HUDEP-2 (cell line): Measurements from ENCODE around the gene PLB1.

ENCODE experiments used
- DNase-seq, 76 experiments: peaks; one replicate each; lab custom pipeline; 2025; ENCODE audit not compliant: unreplicated experiment in 76 of 76; lab: John Stamatoyannopoulos, UW

PLB1 gene

DNA sequence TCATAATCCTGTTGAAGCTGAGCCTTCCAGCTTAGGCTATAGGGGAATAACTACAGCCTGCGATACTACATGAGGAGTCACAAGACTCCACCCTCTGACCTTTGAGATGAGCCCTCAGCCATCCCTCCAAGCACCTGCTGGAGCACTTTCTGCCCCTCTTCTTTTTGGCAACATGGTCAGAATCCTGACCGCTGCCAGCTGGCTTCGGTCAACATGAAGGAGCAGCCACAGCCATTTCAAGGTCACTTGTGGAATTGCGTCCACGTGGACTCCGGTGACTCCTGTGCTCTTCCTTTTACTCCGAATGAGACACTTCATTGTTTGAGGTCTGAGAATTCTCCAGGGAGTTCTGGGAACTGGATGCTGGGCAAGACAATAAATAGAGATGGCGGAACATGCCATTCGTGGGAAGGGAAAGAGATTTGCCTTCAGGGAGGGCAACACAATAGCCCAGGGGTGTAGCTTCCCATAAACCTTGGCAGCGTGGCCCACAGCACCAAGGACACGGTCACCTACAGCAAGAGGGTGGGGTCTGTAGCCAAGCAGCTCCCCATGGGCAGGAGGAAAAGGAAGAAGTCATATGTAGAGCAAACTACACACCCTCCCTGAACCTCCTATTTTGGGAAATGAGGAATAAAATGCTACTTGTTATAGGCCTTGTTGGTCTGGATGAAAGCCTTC, 182.5 kb downstream of the PLB1 start:
- DNase-seq, result no peak

DNA sequence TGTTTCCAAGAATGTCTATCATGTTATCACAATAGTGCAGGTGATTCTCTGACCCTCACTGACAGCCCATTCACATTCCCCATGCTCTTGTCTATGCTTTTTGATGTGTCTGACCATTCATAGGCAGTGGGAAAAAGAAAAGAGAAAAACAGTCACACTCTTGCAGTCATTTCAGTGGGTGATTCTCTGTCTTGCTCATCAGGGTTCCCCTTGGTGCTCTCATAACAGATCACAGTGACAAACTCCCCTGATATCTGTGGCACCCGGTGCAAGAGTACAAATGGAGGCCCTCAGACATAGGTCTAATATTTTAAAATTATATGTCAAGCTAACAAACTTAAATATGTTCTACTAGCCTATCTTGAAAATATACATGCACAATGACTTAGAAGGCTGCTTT, 183.1 kb downstream of the PLB1 start:
- no peak for DNase-seq

GRCh38 chr2:28680657-28681056, 184.8 kb downstream of the PLB1 start:
- no peak for DNase-seq

DNA sequence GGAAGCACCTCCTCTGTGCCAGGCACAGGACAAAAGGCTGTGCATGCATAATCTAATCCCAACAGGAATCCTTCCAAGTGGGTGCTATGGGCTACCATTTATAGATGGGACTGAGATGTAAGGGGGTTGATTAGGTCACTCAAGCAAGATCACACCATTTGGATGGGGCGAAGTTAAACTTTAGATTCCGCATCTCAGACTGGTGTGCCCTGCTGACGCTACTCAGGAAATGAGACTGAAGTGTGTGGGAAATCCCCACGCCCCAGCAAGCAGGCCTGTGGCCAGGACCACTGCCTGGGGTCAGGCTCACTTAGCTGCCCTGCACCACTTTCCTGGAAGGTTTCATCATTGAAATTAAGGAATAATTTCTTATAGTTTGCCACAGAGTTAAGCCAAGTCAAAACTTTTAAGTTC, 185.3 kb downstream of the PLB1 start:
- no peak for DNase-seq

GRCh38 chr2:28681606-28682005, 185.7 kb downstream of the PLB1 start:
- no peak for DNase-seq

GRCh38 chr2:28683100-28683706, 187.3 kb downstream of the PLB1 start:
- DNase-seq, result peak in 4 of 76 experiments; percentile 20 to 57 (median 37)

DNA sequence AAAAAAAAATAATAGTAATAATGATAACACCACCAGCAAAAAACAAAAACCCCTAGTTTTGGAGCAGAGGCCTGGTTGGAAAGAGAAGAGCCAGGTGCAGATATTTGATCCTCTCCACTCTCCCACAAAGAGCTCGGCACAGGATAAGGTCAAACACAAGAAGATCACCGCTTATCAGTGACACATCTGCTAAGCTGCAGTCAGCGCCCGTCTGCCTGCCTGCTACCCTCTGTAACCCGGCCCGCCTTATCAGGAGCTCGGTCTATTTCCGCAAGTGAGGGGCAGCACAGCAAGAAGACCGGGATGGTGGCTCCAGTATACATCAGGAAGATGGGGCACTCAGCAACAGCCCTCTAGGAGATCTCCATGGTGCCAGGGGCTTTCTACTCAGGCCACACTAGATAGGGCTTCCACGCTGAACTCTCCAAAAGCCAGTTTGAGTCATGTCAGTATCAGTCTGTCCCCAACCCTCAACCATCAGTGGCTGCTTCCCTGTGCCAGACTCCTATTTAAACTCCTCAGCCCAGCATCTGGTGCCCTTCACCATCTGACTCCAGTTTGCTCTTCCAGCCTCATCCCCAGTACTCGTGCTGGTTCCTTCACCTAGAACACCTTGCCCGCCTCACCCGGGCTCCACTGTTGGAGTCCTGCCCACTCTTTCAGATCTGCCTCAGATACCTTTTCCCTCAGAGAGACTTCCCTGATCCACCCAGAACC, 188.4 kb downstream of the PLB1 start:
- DNase-seq, result peak in 4 of 76 experiments; percentile 9 to 38 (median 22)

DNA sequence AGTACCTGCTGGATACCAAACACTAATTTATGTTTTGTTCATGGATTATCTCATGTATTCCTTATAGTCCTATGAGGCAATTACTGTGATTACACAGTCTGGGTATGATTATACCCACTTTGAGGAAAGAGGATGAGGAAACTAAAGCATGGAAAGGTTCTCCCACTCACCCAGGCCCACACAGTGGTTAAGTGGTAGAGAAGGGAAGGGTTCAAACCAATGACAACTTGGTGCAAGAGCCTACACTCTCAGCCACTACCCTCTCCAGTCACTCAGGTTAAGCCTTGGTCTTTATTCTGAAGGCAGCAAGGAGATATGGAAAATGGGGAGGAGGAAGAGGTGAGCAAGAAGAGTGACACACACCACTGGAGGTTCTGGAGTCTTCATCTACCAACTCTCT, 191.3 kb downstream of the PLB1 start:
- no peak for DNase-seq

- DNase-seq, result no peak
Observed at GRCh38 chr2:28687640-28688385, 192.0 kb downstream of the PLB1 start.

- no peak for DNase-seq
Observed at GRCh38 chr2:28688818-28689217, 193.0 kb downstream of the PLB1 start.

GRCh38 chr2:28689771-28690170, 193.9 kb downstream of the PLB1 start:
- DNase-seq, result no peak

GRCh38 chr2:28692411-28692810, 196.6 kb downstream of the PLB1 start:
- no peak for DNase-seq

- no peak for DNase-seq
Observed at GRCh38 chr2:28693223-28693622, 197.4 kb downstream of the PLB1 start.
